GM12891 (cell line): ENCODE data around the gene KRTAP4-6.
"Not testable (repeated sequence)": the region's sequence is repeated elsewhere in the genome, so short reads cannot be mapped to it uniquely, and the experiment has no call there.

Source experiments
- DNase-seq: peaks from one replicate; pipeline ENCODE4 v3.0.0; 2011; ENCODE audit warnings: low spot score; ENCODE audit not compliant: insufficient read length
- FAIRE-seq: peaks from 2 replicates; lab custom pipeline; 2011; peaks lifted over from hg19 to GRCh38; lab: Jason Lieb, UNC
- PAX5 ChIP-seq: IDR thresholded peaks from 2 replicates; pipeline ENCODE4 v1.6.1; 2011; ENCODE audit warnings: low read length, moderate library complexity, mild to moderate bottlenecking; ENCODE audit not compliant: insufficient read depth, severe bottlenecking
- POLR2A ChIP-seq: IDR thresholded peaks from 2 replicates; pipeline ENCODE4 v1.6.1; 2011; ENCODE audit warnings: low read depth, low read length, control low read depth
- POLR2AphosphoS5 ChIP-seq: IDR thresholded peaks from 2 replicates; pipeline ENCODE4 v1.6.1; 2011; ENCODE audit warnings: low read depth, low read length, control low read depth
- POU2F2 ChIP-seq: IDR thresholded peaks from 2 replicates; pipeline ENCODE4 v1.6.1; 2011; ENCODE audit warnings: low read depth, mild to moderate bottlenecking, control low read depth, low read length, moderate library complexity
- SPI1 ChIP-seq: IDR thresholded peaks from 2 replicates; pipeline ENCODE4 v1.6.1; 2011; ENCODE audit warnings: low read depth, low read length, control low read depth
- TAF1 ChIP-seq: IDR thresholded peaks from 2 replicates; pipeline ENCODE4 v1.6.1; 2011; ENCODE audit warnings: low read depth, low read length, control low read depth

KRTAP4-6 gene

DNA sequence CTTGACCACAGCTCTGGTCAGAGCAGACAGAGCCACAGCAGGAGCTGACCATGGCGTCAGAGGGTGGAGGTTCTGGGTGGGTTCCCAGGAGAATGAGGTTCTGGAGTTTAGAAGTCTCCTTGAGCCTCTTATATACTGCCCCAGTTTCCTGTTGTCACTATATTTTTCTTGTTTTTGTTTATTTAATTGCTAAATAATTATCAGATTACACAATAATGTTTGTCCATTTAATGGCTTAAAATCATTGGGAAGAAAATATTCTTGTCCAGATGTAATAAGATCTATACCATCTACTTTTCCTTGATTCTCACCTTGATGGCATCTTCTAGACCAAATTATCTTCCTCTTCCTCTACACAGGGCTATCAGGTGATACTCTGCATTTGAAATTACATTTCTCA, 27.8 kb upstream of the KRTAP4-6 start, which contains the start of gene KRTAP4-3:
Gene KRTAP4-3, minus strand, starts transcription at position 101 of the 400 bp plus-strand sequence. Its CDS starts 49 bp downstream, at position 52.
- DNase-seq (no peak), FAIRE-seq (no peak)
- TF ChIP-seq SPI1: no peak
- TF ChIP-seq POLR2AphosphoS5: no peak
- no peak for TF ChIP-seq POLR2A
- no peak for TF ChIP-seq TAF1
- TF ChIP-seq POU2F2: no peak
- no peak for TF ChIP-seq PAX5

DNA sequence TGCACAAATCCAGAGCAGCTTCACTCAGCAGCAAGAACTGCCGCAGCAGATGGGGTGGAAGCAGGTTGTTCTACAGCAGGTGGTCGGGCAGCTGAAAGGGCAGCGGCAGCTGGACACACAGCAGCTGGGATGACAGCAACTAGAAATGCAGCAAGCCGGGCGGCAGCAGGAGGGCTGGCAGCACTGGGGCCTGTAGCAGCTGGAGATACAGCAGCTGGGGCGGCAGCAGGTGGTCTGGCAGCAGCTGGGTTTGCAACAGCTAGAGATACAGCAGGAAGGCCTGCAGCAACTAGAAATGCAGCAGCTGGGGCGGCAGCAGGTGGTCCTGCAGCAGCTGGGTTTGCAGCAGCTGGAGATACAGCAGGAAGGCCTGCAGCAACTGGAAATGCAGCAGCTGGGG, 27.2 kb upstream of the KRTAP4-6 start:
- TF ChIP-seq PAX5: no peak
- TF ChIP-seq POLR2A: no peak
- TF ChIP-seq POLR2AphosphoS5: no peak
- no peak for TF ChIP-seq POU2F2
- no peak for FAIRE-seq
- DNase-seq: no peak

DNA sequence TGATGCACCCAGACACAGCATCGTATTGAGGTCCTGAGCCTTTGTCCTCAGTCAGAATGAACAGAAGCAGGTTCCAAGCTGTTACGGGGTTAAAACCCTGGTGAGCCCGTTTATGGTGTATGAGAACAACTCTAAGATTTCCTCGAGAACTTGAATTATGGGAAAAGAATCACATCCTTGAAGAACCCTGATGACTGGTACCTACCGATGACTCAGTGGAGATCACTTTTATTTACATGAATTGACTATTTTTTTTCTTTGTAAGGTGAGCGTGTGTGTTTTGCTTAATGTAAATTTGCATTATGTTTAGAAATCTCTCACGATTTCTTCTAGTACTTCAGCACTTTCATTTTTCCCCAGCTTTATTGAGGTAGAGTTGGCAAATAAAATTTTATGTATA, 23.5 kb upstream of the KRTAP4-6 start:
- FAIRE-seq: no peak
- no peak for DNase-seq
- TF ChIP-seq POU2F2 (no peak), TAF1 (no peak), PAX5 (no peak), POLR2A (no peak), POLR2AphosphoS5 (no peak), SPI1 (no peak)

DNA sequence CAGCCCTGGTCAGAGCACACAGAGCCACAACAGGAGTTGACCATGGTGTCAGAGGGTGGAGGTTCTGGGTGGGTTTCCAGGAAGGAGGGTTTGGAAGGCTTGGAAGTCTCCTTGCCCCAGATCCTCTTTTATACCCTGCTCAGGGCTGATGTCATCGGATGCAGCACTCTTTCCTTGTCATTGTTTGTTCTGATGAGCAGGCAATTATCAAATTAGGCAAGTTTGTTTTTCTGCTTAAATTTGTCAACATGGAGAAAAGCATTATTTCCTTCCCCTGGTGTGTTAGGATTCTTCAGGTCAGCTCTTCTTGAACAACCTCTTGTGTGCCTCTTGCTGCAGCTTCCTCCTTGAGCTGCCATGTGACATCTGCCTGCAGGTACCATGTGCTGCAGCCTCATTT, 20.3 kb upstream of the KRTAP4-6 start, which contains the start of gene KRTAP4-4:
Gene KRTAP4-4, minus strand, starts transcription at position 101 of the 400 bp plus-strand sequence. Its CDS starts 57 bp downstream, at position 44.
- no peak for TF ChIP-seq POLR2AphosphoS5
- TF ChIP-seq POLR2A: no peak
- TF ChIP-seq TAF1: no peak
- no peak for TF ChIP-seq PAX5
- TF ChIP-seq POU2F2: no peak
- TF ChIP-seq SPI1: no peak
- no peak for DNase-seq
- no peak for FAIRE-seq

DNA sequence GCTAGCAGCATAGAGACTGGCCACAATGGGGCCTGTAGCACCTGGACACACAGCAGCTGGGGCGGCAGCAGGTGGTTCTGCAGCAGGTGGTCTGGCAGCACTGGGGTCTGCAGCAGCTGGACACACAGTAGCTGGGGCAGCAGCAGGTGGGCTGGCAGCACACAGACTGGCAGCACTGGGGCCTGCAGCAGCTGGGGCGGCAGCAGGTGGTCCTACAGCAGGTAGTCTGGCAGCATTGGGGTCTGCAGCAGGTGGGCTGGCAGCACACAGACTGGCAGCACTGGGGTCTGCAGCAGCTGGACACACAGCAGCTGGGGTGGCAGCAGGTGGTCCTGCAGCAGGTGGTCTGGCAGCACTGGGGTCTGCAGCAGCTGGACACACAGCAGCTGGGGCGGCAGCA, 19.8 kb upstream of the KRTAP4-6 start:
- not testable (repeated sequence) for DNase-seq, FAIRE-seq

DNA sequence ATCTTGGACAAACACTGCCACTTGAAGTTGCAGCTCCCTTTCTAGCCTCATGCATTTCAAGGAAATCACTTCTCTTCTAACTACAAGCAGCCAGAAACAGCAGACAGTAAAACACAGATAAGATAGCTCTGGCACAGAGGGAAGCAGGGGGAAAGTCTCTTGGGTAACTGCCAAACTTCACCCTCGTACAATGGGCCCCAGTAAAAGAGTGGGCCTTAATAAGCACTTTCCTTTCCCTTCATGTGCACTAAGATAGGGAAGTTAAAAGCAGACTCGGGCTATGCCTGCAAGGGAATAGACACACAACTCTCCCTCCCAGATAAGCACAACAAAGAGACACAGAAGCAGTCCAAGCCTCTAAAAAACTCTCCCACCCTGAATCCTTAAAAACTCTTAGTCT, 13.5 kb upstream of the KRTAP4-6 start:
- DNase-seq (no peak), FAIRE-seq (no peak)
- TF ChIP-seq PAX5: no peak
- no peak for TF ChIP-seq POLR2AphosphoS5
- no peak for TF ChIP-seq POLR2A
- TF ChIP-seq POU2F2: no peak
- TF ChIP-seq TAF1: no peak
- no peak for TF ChIP-seq SPI1

DNA sequence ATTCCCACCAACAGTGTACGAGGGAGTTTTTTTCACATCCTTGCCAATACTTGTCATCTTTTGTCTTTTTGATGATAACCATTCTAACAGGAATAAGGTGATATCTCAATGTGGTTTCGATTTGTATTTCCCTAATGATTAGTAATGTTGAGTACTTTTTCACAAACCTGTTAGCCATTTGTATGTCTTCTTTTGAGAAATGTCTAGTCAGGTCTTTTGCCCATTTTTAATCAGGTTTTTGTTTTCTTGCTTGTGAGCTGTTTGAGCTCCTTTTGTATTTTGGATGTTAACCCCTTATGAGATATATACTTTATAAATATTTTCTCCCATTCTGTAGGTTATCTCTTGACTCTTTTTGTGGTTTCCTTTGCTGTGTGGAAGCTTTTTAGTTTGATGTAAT, 11.2 kb upstream of the KRTAP4-6 start:
- DNase-seq (no peak), FAIRE-seq (no peak)
- TF ChIP-seq POLR2A (no peak), POLR2AphosphoS5 (no peak), SPI1 (no peak), PAX5 (no peak)

DNA sequence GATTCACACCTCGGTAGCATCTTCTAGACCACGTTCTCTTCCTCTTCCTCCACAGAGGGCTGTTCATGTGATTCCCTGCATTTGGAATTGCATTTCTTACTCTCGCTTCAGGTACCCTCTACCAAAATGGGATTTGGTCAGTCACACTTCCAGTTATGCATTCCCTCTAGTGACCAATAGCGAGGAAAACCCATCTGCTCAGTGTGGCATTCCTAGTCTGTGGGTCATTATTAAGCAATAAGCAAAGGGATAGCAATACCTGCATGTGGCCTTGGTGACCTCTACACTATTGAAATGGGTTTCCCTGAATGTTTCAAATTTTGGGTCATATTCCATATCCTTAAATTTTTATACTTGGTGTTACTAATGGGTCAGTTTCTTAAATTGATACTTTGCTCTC, 9.7 kb upstream of the KRTAP4-6 start:
- DNase-seq: no peak
- no peak for TF ChIP-seq TAF1
- FAIRE-seq: no peak

DNA sequence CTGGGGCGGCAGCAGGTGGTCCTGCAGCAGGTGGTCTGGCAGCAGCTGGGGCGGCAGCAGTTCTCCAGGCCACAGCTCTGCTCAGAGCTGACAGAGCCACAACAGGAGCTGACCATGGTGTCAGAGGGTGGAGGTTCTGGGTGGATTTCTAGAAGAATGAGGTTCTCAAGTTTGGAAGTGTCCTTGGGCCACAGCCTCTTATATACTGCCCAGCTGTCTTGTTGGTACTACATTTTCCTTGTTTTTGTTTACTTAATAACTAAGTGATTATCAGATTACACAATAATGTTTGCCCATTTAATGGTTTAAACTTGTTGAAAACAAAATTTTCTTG, 9.3 kb upstream of the KRTAP4-6 start, which contains the start of gene KRTAP4-5:
Gene KRTAP4-5, minus strand, starts transcription at position 174 of the 334 bp plus-strand sequence. Its CDS starts 58 bp downstream, at position 116.
- DNase-seq: no peak
- no peak for FAIRE-seq
- TF ChIP-seq TAF1 (no peak), POLR2A (no peak), SPI1 (no peak), PAX5 (no peak), POLR2AphosphoS5 (no peak), POU2F2 (no peak)

DNA sequence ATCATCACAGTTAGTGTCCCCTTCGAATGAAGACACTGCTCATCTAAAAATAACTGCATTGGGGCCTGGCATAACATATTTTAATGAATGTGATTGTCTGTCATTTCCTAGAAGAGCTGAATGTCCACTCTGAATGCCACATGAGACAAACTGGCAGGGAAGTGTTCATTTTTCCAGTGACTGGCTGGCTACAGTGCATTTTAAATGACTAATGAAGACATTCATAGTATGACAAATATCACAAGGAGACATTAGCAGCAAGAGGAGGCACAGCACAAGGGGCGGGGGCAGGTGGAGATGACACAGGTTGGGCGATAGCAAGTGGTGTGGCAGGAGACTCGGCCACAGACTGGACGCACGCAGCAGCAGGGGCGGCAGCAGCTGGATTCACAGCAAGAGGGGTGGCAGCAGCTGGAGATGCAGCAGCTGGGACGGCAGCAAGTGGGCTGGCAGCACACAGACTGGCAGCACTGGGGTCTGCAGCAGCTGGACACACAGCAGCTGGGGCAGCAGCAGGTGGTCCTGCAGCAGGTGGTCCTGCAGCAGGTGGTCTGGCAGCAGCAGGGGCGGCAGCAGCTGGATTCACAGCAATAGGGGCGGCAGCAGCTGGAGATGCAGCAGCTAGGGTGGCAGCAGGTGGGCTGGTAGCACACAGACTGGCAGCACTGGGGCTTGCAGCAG, 8.8 kb upstream of the KRTAP4-6 start:
- FAIRE-seq, DNase-seq: not testable (repeated sequence)

DNA sequence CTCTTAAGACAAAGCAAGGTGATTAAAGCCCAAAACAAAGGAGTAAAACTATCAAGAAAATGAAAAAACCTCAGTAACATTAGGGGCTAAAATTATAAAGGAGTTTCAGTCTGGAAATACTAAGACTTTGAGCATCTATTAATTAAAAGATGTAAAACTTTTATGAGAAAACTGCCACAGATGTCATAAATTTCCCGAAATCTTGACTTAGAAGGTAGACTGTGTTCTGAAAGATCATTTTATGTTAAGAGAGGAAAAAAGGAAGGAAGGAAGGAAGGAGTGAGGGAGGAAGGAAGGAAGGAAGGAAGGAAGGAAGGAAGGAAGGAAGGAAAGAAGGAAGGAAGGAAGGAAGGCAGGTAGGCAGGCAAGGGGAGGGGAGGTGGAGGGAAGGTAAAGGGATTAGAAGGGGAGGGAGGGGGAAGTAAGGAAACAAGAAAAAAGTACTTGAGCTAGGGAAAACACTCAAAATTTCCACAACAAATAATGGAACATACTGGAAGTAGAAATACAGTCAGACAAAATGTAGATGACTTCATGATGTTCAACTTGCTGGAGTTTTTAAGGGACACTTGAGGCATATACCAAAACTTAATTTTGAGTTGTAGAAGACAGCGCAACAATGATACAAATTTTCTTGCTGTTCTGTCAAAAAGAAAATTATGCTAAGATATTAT, 7.3 kb upstream of the KRTAP4-6 start:
- DNase-seq: no peak
- TF ChIP-seq PAX5: no peak
- no peak for TF ChIP-seq SPI1
- no peak for TF ChIP-seq POLR2A
- TF ChIP-seq POU2F2: no peak
- TF ChIP-seq TAF1: no peak
- no peak for TF ChIP-seq POLR2AphosphoS5
- FAIRE-seq: no peak
